HG03103 (cell line): ENCODE results near the gene TREML2.

Source experiments
- ATAC-seq: cut with Tn5 transposase; IDR thresholded peaks from one replicate; pipeline ENCODE4 v1.9.1; 2021; ENCODE audit warnings: low read depth; ENCODE audit not compliant: unreplicated experiment

TREML2 gene

DNA sequence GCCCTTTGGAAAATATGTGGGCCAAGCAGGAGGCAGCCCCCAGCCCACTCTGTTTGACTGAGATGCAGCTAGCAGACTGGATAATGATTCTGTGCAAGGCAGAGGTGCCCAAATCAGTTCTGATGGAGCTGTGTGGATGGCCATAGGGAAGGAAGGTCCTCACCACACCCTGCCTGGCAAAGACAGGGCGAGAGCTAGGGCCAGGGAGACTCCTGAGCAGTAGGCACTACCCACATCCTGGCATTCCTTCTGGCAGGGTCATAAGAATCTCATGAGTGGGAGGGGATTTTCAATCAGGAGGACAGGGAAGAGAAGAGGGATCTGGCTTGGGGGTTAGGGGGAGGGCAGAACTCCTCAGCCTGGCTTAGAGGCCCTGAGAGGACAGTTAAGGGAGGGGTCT lies 19.4 kb downstream of the TREML2 start:
- ATAC-seq: no peak

- no peak for ATAC-seq
These were observed 21.8 kb downstream of the TREML2 start for GRCh38 chr6:41179163-41179562.

- no peak for ATAC-seq
These were observed 23.3 kb downstream of the TREML2 start for GRCh38 chr6:41177695-41178094.

DNA sequence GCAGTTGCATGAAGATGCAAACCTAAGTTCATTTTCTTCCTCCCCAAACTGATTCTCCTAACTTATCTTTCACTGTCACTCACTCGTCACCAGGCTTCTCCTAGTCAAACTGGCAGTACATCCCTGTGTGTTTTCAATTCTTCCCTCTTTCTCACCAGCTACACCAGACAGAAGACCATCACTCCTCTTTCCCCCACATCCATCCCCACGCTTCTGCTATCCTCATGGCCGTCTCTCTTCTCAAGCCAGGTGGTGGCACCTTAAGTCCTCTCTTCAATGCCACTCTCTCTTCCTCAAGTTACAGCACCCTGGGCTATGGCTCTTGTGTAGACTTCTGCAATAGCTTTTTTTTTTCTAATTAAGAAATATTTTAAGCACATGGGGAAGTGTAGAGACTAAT lies 23.7 kb downstream of the TREML2 start:
- no peak for ATAC-seq

GRCh38 chr6:41176189-41176588 lies 24.8 kb downstream of the TREML2 start:
- ATAC-seq: no peak

DNA sequence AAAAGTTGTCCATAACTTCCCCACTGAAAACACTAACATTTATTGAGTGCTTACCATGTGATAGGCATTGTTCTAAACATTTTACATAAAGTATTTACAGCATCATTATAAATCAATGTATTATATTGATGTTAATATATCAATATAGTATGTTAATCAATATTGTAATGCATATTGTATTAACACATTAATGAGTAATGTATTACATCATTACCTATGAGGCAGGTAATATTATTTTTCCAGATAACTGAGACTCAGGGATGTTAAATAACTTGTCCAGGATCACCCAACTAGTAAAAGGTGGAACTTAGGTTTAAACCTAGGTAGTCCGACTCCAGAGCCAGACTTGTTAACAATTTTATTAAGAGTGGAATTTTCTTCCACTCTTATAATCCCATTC lies 25.9 kb downstream of the TREML2 start:
- no peak for ATAC-seq

DNA sequence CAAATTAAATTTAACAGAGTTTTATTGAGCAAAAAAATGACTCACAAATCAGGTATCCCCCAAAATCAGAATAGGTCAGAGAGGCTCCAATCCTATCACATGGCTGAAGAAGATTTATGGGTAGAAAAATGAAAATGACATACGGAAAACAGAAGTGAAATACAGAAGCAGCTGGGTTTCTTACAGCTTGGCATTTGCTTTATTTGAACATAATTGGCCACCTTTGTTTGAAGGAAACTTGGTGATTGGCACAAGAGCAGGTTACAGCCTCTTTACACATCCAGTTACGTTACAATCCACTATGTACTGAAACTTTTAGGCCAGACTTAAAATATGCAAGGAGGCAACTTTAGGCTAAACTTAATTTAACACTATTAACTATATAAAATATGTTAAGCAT lies 26.3 kb downstream of the TREML2 start:
- no peak for ATAC-seq

DNA sequence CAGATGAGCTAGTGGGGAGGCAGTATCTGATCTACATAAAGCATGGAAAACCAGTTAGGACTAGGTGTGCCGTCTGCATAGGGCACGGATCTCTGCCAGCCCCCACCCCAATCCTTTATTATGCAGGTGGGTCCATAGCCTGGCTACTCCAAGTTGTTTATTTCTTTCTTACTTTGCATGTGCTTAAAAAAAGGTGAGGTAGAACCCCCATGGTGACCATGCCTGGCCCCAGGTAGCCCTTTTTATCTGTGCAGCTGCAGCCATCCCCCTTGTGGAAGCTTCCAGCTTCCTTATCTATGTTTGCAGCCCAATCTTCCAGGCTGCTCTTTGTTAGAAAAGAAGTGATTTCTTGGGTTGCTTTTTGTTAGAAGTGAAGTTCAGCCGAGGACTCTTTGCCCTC lies 29.0 kb downstream of the TREML2 start:
- ATAC-seq: no peak

- ATAC-seq: no peak
These were observed 30.3 kb downstream of the TREML2 start for GRCh38 chr6:41170547-41171160.

DNA sequence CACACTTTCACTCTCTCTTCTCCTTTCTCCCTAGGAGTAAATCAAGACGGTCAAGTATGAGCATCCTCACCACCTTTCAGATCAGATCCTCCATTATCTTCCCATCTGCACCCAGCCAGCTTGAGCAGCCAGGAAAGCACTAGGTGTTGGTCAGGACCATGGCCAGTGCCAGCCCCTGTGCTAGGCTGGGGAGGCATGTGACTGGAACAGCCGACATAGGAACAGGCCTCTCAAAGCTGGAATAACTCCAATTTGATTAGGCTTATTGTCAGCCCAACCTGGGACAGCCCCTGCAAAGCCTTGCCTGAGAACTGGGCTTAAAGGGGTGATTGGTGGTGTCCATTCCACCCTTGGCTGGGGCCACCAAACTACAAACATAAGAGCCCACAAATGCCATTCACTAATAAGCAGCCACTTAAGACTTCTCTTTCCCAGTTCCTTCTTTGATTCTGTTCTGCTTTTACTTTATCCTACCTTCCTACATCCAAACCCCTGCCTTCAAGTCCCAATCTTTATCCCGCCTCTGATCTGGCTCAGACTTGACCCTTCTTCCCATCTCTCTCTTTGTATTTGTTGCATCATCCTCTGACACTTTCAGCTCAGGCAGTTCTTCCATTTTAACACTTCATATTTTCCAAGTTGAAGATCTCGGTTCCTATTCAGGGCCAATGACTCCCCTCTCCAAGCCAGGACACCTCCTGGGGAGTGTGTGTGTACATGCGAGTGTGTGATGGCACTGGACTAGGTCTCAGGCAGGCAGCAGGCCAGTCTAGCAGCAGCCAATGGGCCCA lies 33.6 kb downstream of the TREML2 start:
- ATAC-seq: no peak

DNA sequence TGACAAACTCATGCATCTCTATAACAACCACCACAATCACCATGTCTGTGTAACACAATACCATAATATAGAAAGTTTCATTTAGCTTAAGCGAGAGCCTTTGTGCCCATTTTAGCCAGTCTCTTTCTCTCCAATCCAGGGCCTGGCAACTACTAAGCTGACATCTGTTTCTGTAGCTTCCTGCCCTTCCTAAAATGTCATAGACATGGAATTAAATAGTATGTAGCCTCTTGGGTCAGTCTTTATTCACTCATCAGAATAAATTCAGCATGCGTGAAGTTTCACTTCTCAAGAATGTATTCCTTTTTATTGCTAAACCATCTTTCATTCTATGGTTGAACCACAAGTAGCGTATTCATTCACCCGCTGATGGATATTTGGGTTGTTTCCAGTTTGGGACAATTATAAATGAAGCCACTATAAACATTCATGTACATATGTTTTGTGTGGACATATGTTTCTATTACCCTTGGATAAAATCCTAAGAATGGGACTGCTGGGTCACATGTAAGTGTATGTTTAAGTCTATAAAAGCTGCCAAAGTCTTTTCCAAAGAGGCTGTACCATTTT lies 36.3 kb downstream of the TREML2 start:
- no peak for ATAC-seq

DNA sequence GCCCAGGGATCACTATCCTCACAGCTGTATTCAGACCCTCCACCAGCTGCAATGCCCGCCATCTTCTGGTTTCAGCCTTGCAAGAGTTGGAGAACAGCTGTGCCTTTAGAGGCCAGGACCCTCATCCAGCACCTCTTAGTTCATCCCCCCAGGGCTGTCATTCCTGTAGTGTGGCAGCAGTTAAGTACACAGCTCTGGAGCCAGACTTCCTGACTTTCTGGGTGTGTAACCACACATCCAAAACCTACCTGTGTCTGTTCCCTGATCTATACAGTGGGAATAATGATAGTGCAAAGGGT lies 37.6 kb downstream of the TREML2 start:
- ATAC-seq: no peak

- no peak for ATAC-seq
These were observed 38.1 kb downstream of the TREML2 start, which contains the start of gene TREM2 for GRCh38 chr6:41162687-41163418. Gene TREM2 (minus strand): TSS chr6:41163116. CDS start chr6:41163082, 34 bp downstream.

GRCh38 chr6:41161851-41162552 lies 38.9 kb downstream of the TREML2 start:
- ATAC-seq: no peak

- no peak for ATAC-seq
These were observed 39.6 kb downstream of the TREML2 start for GRCh38 chr6:41161380-41161779.

DNA sequence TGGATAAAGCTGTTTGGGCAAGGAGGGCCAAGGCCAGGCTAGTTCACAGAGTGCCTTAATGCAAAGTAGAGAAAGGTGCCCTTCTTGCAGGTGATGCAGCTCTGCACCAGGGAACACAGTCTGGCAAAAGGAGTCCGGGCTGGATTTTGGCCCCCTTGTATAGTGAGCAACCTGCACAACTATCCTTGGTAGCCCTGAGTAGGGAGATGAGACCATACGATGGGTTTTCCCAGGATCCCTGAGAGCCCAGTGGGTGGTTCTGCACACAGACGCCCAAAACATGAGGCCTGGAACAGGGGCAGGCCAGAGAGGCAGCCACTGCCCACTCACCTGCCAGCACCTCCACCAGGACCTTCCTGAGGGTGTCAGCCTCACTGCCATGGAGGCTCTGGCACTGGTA lies 40.0 kb downstream of the TREML2 start:
- ATAC-seq: no peak

GRCh38 chr6:41159415-41160082 lies 41.4 kb downstream of the TREML2 start:
- no peak for ATAC-seq

DNA sequence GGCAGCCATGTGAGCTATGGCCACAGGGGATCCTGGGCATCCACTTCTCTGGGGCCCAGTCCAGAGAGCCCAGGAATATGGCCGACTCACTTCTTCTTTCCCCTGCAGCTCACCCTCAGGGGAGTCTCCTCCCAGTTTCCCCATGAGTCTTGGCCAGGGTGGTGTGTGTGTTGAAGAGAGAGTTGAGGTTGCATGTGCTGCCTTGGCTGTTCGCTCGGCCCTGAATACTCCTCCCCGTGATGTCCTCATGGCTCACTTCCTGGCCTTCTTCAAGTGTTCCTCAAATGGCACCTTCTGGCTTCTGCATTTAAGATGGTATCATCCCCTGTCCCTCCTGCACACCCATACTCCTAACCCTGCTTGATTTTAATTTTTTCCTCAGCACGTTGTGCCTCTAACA lies 43.6 kb downstream of the TREML2 start:
- ATAC-seq: no peak

- ATAC-seq: no peak
These were observed 44.2 kb downstream of the TREML2 start for GRCh38 chr6:41156771-41157170.

- ATAC-seq: no peak
These were observed 44.9 kb downstream of the TREML2 start for GRCh38 chr6:41156001-41156400.
